Fibroblast of upper back skin (primary cell): ENCODE data around the gene FGGY.

Source experiments
- DNase-seq: peaks from one replicate; pipeline ENCODE4 v3.0.0-alpha.2; 2013

FGGY gene

DNA sequence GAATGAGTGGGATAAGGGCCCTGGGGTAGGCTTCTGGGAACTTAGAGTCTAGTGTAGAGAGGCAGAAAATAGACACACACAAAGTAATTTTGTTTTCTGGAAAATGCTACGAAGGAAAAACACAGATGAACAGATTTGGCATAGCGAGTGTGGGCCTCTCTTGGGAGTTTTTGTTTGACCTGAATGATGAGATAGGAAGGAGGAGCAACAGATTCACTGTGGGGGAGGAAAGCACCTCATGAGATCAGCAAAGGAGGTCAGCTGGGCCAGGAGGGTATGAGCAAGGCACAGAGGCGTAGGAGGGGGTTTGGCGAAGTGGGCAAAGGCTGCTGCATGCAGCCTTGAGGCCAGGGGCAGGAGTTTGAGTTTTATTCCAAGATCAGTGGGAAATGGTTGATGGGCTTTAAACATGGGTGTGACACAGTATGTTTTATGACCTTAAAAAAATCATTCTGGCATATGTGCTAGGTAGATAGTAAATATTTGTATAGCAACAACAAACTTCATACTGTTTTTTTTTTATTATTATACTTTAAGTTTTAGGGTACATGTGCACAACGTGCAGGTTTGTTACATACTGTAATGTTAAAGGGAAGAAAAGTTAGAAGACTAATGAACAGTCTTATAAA, 57.9 kb downstream of the FGGY start:
- no peak for DNase-seq

DNA sequence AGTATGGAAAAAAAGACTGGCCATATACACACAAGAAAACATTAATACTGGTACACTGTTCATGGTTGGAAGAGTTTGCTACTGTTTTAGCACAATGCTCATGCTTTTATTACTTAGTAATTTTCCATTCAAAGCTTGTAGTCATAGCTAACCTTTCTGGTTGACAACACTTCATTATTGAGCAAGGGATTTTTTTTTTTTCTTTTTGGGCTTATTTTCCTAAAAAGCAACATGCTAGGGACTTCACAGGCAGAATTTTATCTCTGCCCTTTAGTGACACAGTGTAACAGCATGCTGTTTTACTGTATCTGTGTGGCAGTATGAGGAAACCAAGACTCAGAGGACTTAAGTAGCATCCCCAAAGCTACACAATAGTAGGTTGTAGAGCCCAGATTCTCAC, 58.5 kb downstream of the FGGY start:
- no peak for DNase-seq

- no peak for DNase-seq
These were observed 59.7 kb downstream of the FGGY start for GRCh38 chr1:59356627-59357026.

DNA sequence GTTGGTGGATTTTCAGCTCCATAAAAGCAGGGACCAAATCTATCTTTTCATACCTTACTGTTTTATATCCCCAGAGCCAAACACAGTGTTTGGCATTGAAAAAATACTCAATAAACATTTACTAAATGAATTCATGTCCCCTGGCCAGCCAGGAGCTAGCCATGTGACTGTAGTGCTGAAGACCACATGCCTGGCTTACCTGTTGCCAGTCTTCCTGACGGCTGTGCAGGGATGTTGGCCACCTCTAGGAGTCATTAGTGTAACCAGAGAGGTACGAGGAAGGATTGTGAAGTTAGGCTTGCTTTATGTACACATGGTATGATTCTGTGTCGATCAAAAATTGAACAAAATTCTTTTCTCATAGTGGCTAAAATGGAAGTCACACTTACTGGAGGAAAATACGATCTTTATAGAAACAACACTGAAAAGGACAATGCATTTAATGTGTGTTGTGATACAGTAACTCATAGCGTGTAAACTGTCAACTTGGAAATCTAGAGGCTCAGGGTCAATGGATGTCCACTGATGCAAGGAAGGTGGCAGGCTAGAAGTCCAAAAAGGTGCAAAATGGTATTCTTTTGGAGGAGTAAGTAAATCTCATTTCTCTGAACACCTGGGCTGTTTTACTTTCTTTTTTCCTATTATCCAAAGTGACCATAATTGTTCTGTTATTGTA, 60.9 kb downstream of the FGGY start:
- DNase-seq, result no peak

DNA sequence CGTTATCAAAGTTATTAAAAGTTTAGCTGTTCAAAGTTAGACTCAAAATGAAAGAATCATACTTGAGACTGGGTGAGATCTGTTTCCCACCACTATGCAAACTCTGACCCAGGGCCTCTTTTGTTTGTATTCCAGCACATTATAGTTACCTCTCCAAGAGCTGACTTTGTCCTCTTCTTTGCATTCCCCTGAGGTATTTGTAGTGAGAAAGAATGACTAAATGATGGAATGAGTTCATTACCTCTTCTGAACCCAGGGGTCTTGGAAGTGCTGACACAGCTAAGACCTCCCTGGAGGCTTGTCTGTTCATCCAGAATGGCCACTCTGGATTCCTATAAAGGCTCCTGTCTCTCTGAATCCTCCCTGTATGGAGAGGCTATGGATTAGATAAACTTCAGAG, 62.4 kb downstream of the FGGY start:
- DNase-seq, result no peak

- peak; percentile 81 for DNase-seq
These were observed 63.3 kb downstream of the FGGY start for GRCh38 chr1:59360170-59360569.

DNA sequence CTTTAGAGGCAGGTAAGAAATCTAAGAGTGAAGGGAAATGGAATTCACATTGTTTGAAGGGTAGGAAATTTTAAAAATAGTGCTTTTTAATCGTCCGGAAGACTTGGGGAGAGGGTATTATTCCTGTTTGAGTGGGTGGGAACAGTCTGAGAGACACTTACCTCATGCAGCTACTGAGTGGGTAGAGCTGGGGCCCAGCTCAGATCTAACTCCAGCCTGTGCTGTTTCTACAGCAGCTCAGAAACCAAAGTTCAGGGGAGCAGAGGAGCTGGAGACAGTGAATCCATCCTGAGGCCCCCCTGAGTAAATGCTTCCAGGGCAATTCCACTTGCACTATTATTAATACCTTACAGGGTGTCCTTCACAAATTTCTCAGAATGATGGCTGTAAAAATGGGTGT, 63.8 kb downstream of the FGGY start:
- no peak for DNase-seq

- no peak for DNase-seq
These were observed 64.9 kb downstream of the FGGY start for GRCh38 chr1:59361766-59362165.

DNA sequence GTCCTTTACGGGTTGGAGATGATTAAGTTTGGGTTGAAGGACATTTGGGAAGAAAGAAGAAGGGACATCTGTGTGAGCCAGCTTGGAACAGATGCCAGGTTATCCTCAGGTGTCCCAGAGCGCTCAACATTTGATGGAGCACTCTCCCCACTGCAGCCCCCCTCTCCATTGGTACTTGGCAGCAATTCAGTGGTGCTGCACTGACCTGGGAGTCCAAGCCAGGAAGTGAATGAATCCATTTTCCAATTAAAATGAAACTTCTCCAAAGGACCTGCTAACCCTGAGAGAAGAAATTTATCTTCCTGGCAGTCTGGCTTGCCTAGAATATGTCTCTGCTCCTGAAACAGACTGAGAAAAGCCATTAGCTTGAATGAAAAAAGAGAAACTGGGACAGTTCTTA, 67.1 kb downstream of the FGGY start:
- DNase-seq, result no peak

DNA sequence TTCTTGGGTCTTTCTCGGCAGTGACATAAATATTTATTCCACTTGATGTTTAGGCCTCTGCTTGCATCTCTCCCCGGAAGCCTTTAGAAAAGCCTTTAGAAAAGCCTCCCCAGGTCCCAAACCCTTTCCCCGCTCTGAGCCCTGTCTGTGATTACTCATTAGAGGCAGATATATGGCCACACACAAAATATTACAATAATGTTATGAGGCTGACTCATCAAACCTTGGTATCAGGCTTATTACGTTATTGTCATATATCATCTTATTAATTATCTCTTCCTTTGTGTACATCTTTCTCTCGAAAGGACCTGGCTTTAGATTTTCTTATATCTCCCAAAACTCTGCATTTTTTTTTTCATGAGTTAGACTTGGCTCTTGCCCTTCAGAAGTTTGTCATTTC, 69.5 kb downstream of the FGGY start:
- DNase-seq, result peak; percentile 73

DNA sequence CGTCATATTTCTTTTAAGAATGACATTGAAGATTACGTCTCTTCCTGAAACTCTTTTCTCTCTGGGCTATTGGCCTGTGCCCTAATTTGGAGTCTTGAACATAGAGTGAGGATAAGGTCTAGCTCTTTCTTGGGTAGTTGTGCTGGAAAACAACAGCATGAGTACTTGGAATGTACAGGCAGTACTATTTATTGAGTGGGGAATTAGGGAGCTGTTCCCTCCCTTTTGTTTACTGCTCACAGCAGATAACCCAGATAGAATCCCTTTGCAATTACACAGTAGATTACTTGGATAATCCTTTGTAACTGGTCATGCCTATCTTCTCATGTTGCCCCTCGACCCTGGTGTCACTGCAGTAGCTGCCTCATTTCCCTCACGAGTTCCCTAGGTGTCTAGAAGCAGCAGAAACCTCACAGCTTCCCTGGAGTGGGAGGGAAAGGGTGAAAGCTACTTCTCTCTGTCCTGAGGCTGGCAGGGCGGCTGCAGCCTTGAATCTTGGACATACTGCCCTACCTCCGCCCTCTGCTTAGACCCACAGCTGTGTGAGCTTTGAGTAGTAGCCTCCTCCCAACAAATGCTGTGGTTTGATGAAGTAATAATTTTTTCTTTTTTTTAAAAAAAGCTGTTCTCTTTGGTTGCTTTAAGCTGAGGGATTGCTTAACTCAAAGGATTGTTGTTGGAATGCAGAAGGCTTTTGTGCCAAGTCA, 70.6 kb downstream of the FGGY start:
- peak; percentile 96 for DNase-seq

DNA sequence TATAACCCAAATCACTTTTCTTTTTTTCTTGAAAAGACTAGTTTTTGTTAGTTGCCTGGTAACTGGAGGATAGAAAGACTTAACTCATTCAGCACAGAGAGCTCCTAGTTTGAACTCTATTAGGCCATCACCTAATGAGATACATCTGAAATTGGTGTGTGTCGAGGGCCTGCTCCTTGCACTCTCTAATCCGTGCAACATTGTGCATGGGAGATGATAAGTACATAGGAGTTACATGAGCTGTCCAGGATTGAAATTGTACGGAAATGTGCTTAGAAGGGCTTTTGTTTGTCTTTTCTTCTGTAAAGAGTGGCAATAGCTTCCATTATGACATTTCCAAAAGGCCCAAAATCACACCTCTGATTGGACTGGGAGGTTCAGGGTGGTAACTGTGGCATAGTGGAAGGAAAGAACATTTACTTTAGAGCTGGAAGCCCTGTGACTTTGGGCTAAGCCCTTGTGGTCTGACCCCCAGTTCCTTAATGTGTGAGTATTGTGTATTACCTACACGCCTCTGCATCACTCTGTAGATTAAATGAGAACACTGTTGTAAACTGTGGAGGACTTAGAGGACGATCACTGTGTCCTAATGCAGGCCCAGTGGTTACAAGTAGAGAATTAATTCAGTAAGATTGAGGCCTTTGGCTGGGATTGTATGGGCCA, 71.2 kb downstream of the FGGY start:
- DNase-seq, result no peak

DNA sequence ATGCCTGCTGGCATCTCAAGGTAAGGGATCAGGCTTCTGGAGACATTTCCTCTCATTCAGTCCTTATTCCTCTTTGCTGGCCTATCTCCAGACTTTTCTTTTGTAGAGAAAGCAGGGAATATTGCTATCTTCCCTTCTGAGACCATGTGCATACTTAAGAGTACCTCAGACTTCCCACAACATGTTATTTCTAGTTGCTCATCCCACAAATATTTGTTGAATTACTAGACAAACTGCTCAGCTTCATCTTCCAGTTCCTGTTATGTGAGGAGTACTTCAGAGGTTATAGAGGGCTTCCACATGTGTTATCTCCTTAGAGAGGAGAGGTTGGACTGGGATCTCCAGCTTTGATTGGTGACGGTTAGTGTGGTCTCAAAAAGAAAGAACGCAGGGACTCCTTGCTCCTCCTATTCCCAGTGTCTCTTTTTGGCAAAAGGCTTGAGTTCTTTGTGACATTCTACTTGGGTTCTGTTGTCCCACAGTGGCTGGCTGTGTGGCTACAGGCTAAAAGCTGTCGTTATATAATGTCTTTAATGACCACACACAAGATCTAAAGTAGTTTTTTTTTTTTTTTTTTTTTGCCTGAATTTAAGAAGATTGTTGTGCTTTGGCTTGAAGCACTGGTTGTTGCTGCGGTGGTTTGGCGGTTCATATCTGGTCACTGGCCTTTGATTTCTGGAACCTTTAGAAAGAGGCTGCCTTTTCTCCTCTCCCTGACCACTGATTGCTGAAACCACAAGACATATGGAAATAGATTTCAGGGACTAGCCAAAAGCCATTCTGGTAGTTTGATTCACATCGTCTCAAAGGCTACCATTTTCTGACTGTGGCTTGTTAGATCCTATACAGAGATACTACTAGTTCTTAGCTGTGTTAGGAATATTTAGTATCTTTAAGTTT, 78.7 kb downstream of the FGGY start:
- DNase-seq, result peak; percentile 100

DNA sequence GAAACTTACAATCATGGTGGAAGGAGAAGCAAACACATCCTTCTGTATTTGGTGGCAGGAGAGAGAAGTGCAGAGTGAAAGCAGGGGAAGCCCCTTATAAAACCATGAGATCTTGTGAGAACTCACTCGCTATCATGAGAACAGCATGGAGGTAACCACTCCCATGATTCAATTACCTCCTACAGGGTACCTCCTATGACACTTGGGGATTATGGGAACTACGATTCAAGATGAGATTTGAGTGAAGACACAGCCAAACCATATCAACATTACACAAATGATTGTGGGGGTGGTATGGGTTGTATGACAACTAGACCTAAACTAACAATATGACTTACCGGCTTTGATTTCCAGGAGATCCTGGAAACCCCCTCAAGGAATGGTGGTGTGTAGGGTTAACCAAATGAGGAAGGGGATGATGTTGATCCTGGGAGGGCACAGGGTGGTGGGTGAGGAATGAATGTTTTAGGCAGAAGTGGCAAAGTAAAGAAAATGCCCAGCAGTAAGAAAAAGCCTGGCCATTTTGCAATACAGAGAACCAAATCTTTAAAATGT, 80.5 kb downstream of the FGGY start:
- DNase-seq, result no peak

DNA sequence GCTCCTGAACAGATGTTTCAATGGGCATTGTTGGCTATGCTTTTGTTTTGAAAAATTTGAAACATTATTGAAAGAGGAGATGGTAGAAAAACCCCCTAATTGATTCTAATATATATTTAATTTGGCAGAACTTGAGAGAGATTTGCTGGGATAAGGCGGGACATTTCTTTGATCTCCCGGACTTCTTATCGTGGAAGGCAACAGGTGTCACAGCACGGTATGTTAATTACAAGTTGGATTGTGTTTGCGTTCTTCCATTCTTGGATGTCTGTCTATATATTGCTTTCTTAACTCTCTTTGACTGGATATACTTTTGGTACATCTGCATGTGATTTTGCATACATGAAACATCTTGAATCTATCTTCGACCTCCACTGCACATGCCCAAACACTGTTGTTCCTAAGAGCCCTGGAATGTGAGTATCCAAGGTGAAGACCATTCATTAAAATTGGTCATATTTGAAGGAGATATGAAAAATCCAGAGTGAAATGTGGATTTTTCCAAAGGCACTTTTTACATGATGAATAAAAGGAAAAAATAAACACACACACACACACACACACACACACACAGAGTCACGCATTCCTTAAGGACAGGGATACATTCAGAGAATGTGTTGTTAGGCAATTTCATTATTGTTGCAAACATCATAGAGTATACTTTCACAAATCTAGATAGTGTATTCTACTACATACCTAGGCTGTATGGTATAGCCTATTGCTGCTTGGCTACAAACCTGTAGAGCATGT, 81.9 kb downstream of the FGGY start:
- peak; percentile 52 for DNase-seq

DNA sequence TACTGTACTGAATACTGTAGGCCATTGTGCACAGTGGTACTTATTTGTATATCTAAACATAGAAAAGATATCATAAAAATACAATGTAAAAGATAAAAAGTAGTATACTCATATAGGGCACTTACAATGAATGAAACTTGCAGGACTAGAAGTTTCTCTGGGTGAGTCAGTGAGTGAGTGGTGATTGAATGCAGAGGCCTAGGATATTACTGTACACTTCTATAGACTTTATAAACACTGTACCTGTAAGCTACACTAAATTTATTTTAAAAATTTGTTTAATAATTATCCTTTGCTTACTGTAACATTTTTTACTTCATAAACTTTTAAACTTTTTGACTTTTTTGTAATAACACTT, 82.5 kb downstream of the FGGY start:
- no peak for DNase-seq

- DNase-seq, result no peak
These were observed 87.1 kb downstream of the FGGY start for GRCh38 chr1:59383963-59384362.

DNA sequence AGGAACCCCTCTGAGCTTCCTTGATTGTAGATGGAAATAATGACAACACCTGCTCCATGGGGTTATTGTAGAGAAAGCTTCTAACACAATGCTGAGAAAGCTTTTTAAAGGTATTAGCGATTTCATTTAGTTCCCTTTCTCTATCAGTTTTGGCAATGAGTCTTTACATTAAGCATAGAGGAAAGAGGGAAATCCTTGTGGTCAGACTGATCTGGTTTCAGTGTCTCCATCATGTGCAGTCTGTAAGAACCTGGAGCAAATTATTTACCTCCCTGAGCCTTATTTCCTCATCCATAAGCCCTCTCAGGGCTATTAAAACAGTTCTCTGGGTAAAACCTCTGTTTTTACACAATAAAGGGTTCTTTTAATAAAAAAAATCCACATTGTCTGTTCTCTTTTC, 87.5 kb downstream of the FGGY start:
- DNase-seq, result no peak

DNA sequence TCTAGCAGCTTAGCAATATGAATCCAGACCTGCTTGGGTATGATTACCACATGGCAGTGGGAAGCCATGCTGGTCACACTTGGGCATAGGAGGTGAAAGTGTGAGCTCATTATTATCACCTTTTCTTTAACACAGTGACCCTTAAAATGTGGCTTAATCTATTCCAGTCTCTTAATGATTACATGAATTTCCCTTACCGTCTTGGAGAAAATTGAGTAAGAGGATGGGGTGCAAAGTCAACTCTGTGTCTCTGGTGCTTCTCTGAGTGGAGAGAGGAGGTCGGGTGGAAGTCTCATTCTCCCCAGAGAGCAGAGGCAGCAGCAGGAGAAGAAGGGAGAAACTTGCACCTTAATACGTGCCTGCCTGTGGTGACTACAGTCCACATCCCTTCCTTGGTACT, 91.3 kb downstream of the FGGY start:
- DNase-seq, result no peak

- no peak for DNase-seq
These were observed 93.0 kb downstream of the FGGY start for GRCh38 chr1:59389847-59390246.

DNA sequence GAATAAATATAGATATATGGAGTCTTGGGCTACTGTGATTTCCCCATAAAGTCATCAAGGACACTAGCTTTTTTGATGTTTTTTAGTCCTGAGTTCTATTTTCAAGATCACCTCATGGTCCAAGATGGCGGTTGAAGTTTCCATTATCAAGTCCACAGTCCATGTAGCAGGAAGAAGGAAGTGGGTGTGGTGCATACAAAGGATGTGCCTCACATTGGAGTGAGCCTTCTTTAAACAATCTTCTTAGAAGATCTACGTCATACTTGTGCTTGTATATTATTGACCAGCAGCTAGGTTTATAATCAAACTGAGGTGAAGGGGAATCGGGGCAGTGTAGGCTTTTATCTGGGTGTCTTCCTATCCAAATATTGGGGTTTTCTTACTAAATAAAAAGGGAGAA, 93.4 kb downstream of the FGGY start:
- no peak for DNase-seq
